NT2/D1 (cell line): ENCODE data around the gene FBXO15.

ENCODE experiments used
- SUZ12 ChIP-seq: IDR thresholded peaks from 2 replicates; pipeline ENCODE4 v1.6.1; 2011; ENCODE audit not compliant: insufficient read length, insufficient read depth; ENCODE audit errors: extremely low read depth
- YY1 ChIP-seq: IDR thresholded peaks from 2 replicates; pipeline ENCODE4 v1.6.1; 2011; ENCODE audit not compliant: insufficient read length, insufficient read depth
- ZNF274 ChIP-seq: IDR thresholded peaks from 2 replicates; pipeline ENCODE4 v1.6.1; 2011; ENCODE audit warnings: mild to moderate bottlenecking, low read depth, low read length

DNA sequence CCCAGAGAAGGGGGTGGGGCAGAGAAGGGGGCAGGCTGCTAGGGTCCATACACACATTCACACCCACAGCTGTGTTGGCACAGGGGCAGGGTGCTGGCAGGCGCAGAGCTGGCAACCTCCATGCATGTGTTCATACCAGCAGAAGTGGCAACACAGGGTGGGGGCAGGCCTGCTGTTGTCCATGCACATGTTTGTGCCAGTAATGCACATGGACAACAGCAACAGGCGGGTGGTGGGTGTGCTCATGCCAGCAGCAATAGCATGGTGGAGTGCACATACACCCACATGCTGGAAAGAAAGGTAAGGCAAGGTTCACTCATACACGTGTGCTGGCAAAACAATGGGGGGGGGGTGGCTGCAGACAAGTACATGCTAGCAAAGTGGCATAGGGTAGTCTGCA, 54.7 kb downstream of the FBXO15 start:
- TF ChIP-seq YY1 (no peak), SUZ12 (no peak), ZNF274 (no peak)
